CD4-positive, CD25-positive, alpha-beta regulatory T cell (primary cell): Measurements from ENCODE around the gene ZFYVE19. TPM values are rescaled to one million over a fixed set of nuclear protein-coding genes. Genes with fewer than 3 reads are reported as not detected.

Experiments used
- ATAC-seq, 2 donors: fragments of 150-1000 bp; cut with Tn5 transposase; one replicate each; pipeline ENCODE4 v1.10.0; 2021; ENCODE audit warnings: low read depth in 2 of 2, moderate number of reproducible peaks in 2 of 2, moderate library complexity in 1 of 2
- DNase-seq, 3 donors: peaks; one replicate each; pipeline versions ENCODE4 v3.0.0 to v3.0.0-alpha.2; 2012 to 2022; ENCODE audit warnings: mixed read lengths in 1 of 3
- H3K27ac ChIP-seq: one replicate; pipeline ENCODE4 v1.7.0; 2013; ENCODE audit warnings: mild to moderate bottlenecking, low read length; ENCODE audit not compliant: insufficient read depth, poor library complexity, severe bottlenecking
- H3K27me3 ChIP-seq: one replicate; pipeline ENCODE4 v1.7.0; 2013; ENCODE audit warnings: low read length; ENCODE audit not compliant: control insufficient read depth, insufficient read depth
- H3K36me3 ChIP-seq: one replicate; pipeline ENCODE4 v1.7.0; 2013; ENCODE audit warnings: mild to moderate bottlenecking, low read length, moderate library complexity; ENCODE audit not compliant: control insufficient read depth, insufficient read depth
- H3K4me1 ChIP-seq: 2 replicates; pipeline ENCODE4 v1.7.0; 2013; ENCODE audit warnings: mild to moderate bottlenecking, low read length; ENCODE audit not compliant: insufficient read depth, control insufficient read depth, poor library complexity, severe bottlenecking
- H3K4me3 ChIP-seq: one replicate; pipeline ENCODE4 v1.7.0; 2013; ENCODE audit warnings: low read depth, mild to moderate bottlenecking, low read length, moderate library complexity
- H3K9me3 ChIP-seq, 2 experiments: 1 replicate in 1 of 2; 2 replicates in 1 of 2; pipeline ENCODE4 v1.7.0; 2013; ENCODE audit warnings: low read length in 2 of 2, mild to moderate bottlenecking in 1 of 2, moderate library complexity in 1 of 2; ENCODE audit not compliant: control insufficient read depth in 2 of 2
- H3K27ac Mint-ChIP-seq, 3 donors: one replicate each; pipeline ENCODE4 v1.8.0; 2020 to 2022; ENCODE audit warnings: mild to moderate bottlenecking in 3 of 3, mixed read lengths in 3 of 3, moderate library complexity in 2 of 3
- H3K27me3 Mint-ChIP-seq: one replicate; pipeline ENCODE4 v1.8.0; 2022; ENCODE audit warnings: mild to moderate bottlenecking, mixed read lengths
- H3K36me3 Mint-ChIP-seq: one replicate; pipeline ENCODE4 v1.8.0; 2020; ENCODE audit warnings: mixed read lengths
- H3K4me1 Mint-ChIP-seq, 4 donors: one replicate each; pipeline ENCODE4 v1.8.0; 2020 to 2022; ENCODE audit warnings: mixed read lengths in 4 of 4, mild to moderate bottlenecking in 1 of 4
- H3K4me3 Mint-ChIP-seq, 4 donors: one replicate each; pipeline ENCODE4 v1.8.0; 2020 to 2022; ENCODE audit warnings: mild to moderate bottlenecking in 4 of 4, mixed read lengths in 4 of 4, moderate library complexity in 3 of 4
- H3K9me3 Mint-ChIP-seq, 7 donors: one replicate each; pipeline ENCODE4 v1.8.0; 2020 to 2022; ENCODE audit warnings: mixed read lengths in 7 of 7, mild to moderate bottlenecking in 3 of 7, moderate library complexity in 2 of 7
- polyA plus RNA-seq, 4 donors: library from polyadenylated mRNA; unstranded; fragments of 300-500 nt; fragmentation: Illumina TruSeq; gene quantifications; one replicate each; pipeline ENCODE4 v1.2.3, GENCODE V29; 2021
- total RNA-seq: library from RNA; stranded (reverse); gene quantifications from one replicate; pipeline ENCODE4 v1.2.3, GENCODE V29; 2022

The ZFYVE19 gene
- total and polyA plus RNA-seq, 5 donors from 2014 or later: 14.5 to 24.4 (median 15.7) TPM

GRCh38 chr15:40766906-40767837, 39.7 kb upstream of the ZFYVE19 start:
- Mint-ChIP-seq H3K9me3 (no peaks in the 10 kb centered on the region), H3K4me1 (peaks cover 7 to 61% (median 19%) of the 10 kb centered on the region in 4 donors), H3K27me3 (no peaks in the 10 kb centered on the region), H3K4me3 (peak overlapping the region in 1 of 4 donors; percentile 81), H3K27ac (peak overlapping the region in 1 of 3 donors; percentile 26), H3K36me3 (no peaks in the 10 kb centered on the region)
- Histone ChIP-seq H3K27me3 (no peaks in the 10 kb centered on the region), H3K4me1 (peaks cover 50% of the 10 kb centered on the region), H3K36me3 (peaks cover 5% of the 10 kb centered on the region), H3K4me3 (no peak overlapping the region), H3K27ac (no peak overlapping the region), H3K9me3 (no peaks in the 10 kb centered on the region)
- DNase-seq: no peak
- ATAC-seq: no peak

- Histone ChIP-seq H3K36me3 (peaks cover 5% of the 10 kb centered on the region), H3K27ac (no peak overlapping the region), H3K4me3 (no peak overlapping the region), H3K9me3 (no peaks in the 10 kb centered on the region), H3K4me1 (peaks cover 49% of the 10 kb centered on the region), H3K27me3 (no peaks in the 10 kb centered on the region)
- ATAC-seq (no peak), DNase-seq (no peak)
- no peaks in the 10 kb centered on the region for H3K36me3 Mint-ChIP-seq
- H3K27ac Mint-ChIP-seq: peak overlapping the region in 2 of 3 donors; percentile 83 to 94
- H3K4me3 Mint-ChIP-seq: peak overlapping the region in 2 of 4 donors; percentile 51 to 81
- no peaks in the 10 kb centered on the region for H3K9me3 Mint-ChIP-seq
- no peaks in the 10 kb centered on the region for H3K27me3 Mint-ChIP-seq
- peaks cover 7 to 55% (median 19%) of the 10 kb centered on the region in 4 donors for H3K4me1 Mint-ChIP-seq
Measured at GRCh38 chr15:40767838-40768500, 38.9 kb upstream of the ZFYVE19 start.

- Histone ChIP-seq H3K4me1 (peaks cover 42% of the 10 kb centered on the region), H3K27me3 (no peaks in the 10 kb centered on the region), H3K27ac (peak overlapping the region; percentile 60), H3K4me3 (no peak overlapping the region), H3K36me3 (peaks cover 11% of the 10 kb centered on the region), H3K9me3 (no peaks in the 10 kb centered on the region)
- Mint-ChIP-seq H3K4me1 (peaks cover 7 to 49% (median 19%) of the 10 kb centered on the region in 4 donors), H3K9me3 (no peaks in the 10 kb centered on the region), H3K27me3 (no peaks in the 10 kb centered on the region), H3K36me3 (no peaks in the 10 kb centered on the region), H3K4me3 (peak overlapping the region; percentile 62 to 89 (median 84)), H3K27ac (peak overlapping the region; percentile 66 to 94 (median 92))
- no peak for ATAC-seq
- peak in 1 of 3 donors; percentile 36 for DNase-seq
Measured at GRCh38 chr15:40768521-40769273, 38.2 kb upstream of the ZFYVE19 start.

GRCh38 chr15:40769274-40770146, 37.4 kb upstream of the ZFYVE19 start, which contains the start of gene C15orf62:
Gene C15orf62 (plus strand): TSS chr15:40769980. CDS start chr15:40770496, 516 bp downstream.
- peak within 1 kb of the TSS; percentile 69 to 89 (median 84) for H3K4me3 Mint-ChIP-seq
- peaks cover 7 to 47% (median 19%) of the 10 kb centered on the region in 4 donors for H3K4me1 Mint-ChIP-seq
- Histone ChIP-seq H3K36me3 (peaks cover 17% of the 10 kb centered on the region), H3K27me3 (no peaks in the 10 kb centered on the region), H3K27ac (peak within 1 kb of the TSS; percentile 60), H3K4me3 (no peak within 1 kb of the TSS), H3K4me1 (peaks cover 36% of the 10 kb centered on the region), H3K9me3 (no peaks in the 10 kb centered on the region)
- no peaks in the 10 kb centered on the region for H3K27me3 Mint-ChIP-seq
- peak within 1 kb of the TSS; percentile 92 to 94 (median 92) for H3K27ac Mint-ChIP-seq
- peak; percentile 64 to 75 for ATAC-seq
- no peaks in the 10 kb centered on the region for H3K9me3 Mint-ChIP-seq
- peak; percentile 34 to 71 (median 45) for DNase-seq
- H3K36me3 Mint-ChIP-seq: peaks cover 3% of the 10 kb centered on the region

- ATAC-seq (no peak), DNase-seq (peak in 1 of 3 donors; percentile 27)
- H3K27me3 Mint-ChIP-seq: no peaks in the 10 kb centered on the region
- peaks cover 25% of the 10 kb centered on the region for H3K36me3 ChIP-seq
- H3K4me1 Mint-ChIP-seq: peaks cover 3 to 40% (median 15%) of the 10 kb centered on the region in 4 donors
- no peak overlapping the region for H3K4me3 ChIP-seq
- peaks cover 29% of the 10 kb centered on the region for H3K4me1 ChIP-seq
- peaks cover 8% of the 10 kb centered on the region for H3K36me3 Mint-ChIP-seq
- H3K9me3 Mint-ChIP-seq: no peaks in the 10 kb centered on the region
- H3K4me3 Mint-ChIP-seq: peak overlapping the region in 3 of 4 donors; percentile 69 to 89 (median 88)
- no peaks in the 10 kb centered on the region for H3K9me3 ChIP-seq
- no peaks in the 10 kb centered on the region for H3K27me3 ChIP-seq
- H3K27ac ChIP-seq: peak overlapping the region; percentile 60
- H3K27ac Mint-ChIP-seq: peak overlapping the region; percentile 90 to 94 (median 92)
Measured at GRCh38 chr15:40770147-40770721, 36.7 kb upstream of the ZFYVE19 start.

- H3K27me3 Mint-ChIP-seq: no peaks in the 10 kb centered on the region
Measured at GRCh38 chr15:40771242-40771641, 35.6 kb upstream of the ZFYVE19 start.

More at GRCh38 chr15:40771242-40771641, 35.6 kb upstream of the ZFYVE19 start:
- H3K27ac ChIP-seq: no peak overlapping the region
- H3K9me3 Mint-ChIP-seq: no peaks in the 10 kb centered on the region
- ATAC-seq: no peak
- H3K4me3 Mint-ChIP-seq: no peak overlapping the region
- H3K4me3 ChIP-seq: no peak overlapping the region
- peaks cover 8% of the 10 kb centered on the region for H3K36me3 Mint-ChIP-seq
- H3K27ac Mint-ChIP-seq: peak overlapping the region in 1 of 3 donors; percentile 94
- DNase-seq: no peak
- H3K36me3 ChIP-seq: peaks cover 35% of the 10 kb centered on the region
- H3K4me1 Mint-ChIP-seq: peaks cover 0 to 30% (median 12%) of the 10 kb centered on the region in 4 donors
- H3K4me1 ChIP-seq: peaks cover 19% of the 10 kb centered on the region
- no peaks in the 10 kb centered on the region for H3K9me3 ChIP-seq
- H3K27me3 ChIP-seq: no peaks in the 10 kb centered on the region
